Loucy (cell line): ENCODE measurements around the gene HS3ST2.

Source experiments
- H2AFZ ChIP-seq: fragments of 200-600 bp; sonication (generic); 2 replicates; pipeline ENCODE4 v1.6.0; 2016; ENCODE audit warnings: antibody characterized with exemption, mild to moderate bottlenecking, low read length, moderate library complexity
- H3F3A ChIP-seq: fragments of 200-600 bp; 2 replicates; pipeline ENCODE4 v1.6.0; 2016; ENCODE audit warnings: antibody characterized with exemption, low read depth, mild to moderate bottlenecking
- H3K27me3 ChIP-seq: fragments of 200-600 bp; sonication (generic); 2 replicates; pipeline ENCODE4 v1.6.1; 2014; ENCODE audit warnings: low read length, mild to moderate bottlenecking; ENCODE audit not compliant: insufficient read depth, poor library complexity, severe bottlenecking
- H3K36me3 ChIP-seq: fragments of 200-600 bp; sonication (generic); 2 replicates; pipeline ENCODE4 v1.6.1; 2016; ENCODE audit warnings: low read length; ENCODE audit not compliant: insufficient read depth
- H3K4me1 ChIP-seq: fragments of 200-600 bp; sonication (generic); 2 replicates; pipeline ENCODE4 v1.5.1; 2014; ENCODE audit warnings: low read length, mild to moderate bottlenecking; ENCODE audit not compliant: insufficient read depth, poor library complexity, severe bottlenecking
- H3K4me2 ChIP-seq: fragments of 200-600 bp; sonication (generic); 2 replicates; pipeline ENCODE4 v1.6.0; 2014; ENCODE audit warnings: antibody characterized with exemption, low read length, low read depth, mild to moderate bottlenecking; ENCODE audit not compliant: poor library complexity, severe bottlenecking
- H3K4me3 ChIP-seq: fragments of 200-600 bp; sonication (generic); 2 replicates; pipeline ENCODE4 v1.5.1; 2014; ENCODE audit warnings: low read length, mild to moderate bottlenecking, mixed read lengths; ENCODE audit not compliant: poor library complexity, severe bottlenecking
- H3K79me2 ChIP-seq: fragments of 200-600 bp; sonication (generic); 2 replicates; pipeline ENCODE4 v1.6.1; 2014; ENCODE audit warnings: low read length; ENCODE audit not compliant: insufficient read depth
- H3K9ac ChIP-seq: fragments of 200-600 bp; sonication (generic); 2 replicates; pipeline ENCODE4 v1.6.0; 2014; ENCODE audit warnings: mild to moderate bottlenecking, low read depth, low read length, moderate library complexity; ENCODE audit not compliant: poor library complexity, severe bottlenecking
- H3K9me2 ChIP-seq: fragments of 200-600 bp; sonication (generic); replicated peaks from 2 replicates; pipeline ENCODE4 v1.6.1; 2016; ENCODE audit warnings: low read depth, low read length, mixed read lengths
- H3K9me3 ChIP-seq: fragments of 200-600 bp; sonication (generic); 2 replicates; pipeline ENCODE4 v1.6.1; 2014; ENCODE audit warnings: mild to moderate bottlenecking, antibody characterized with exemption, low read length, low read depth; ENCODE audit not compliant: insufficient read depth
- H4K20me1 ChIP-seq: fragments of 200-600 bp; sonication (generic); 2 replicates; pipeline ENCODE4 v1.6.0; 2014; ENCODE audit warnings: antibody characterized with exemption, low read length, mild to moderate bottlenecking; ENCODE audit not compliant: insufficient read depth, poor library complexity, severe bottlenecking
- CTCF ChIP-seq: fragments of 200-600 bp; sonication (generic); conservative IDR thresholded peaks from 2 replicates; pipeline ENCODE4 v1.5.1; 2014; ENCODE audit warnings: mild to moderate bottlenecking, antibody characterized with exemption, low read length
- EZH2phosphoT487 ChIP-seq: fragments of 200-600 bp; IDR thresholded peaks from 2 replicates; pipeline ENCODE4 v1.6.1; 2018; ENCODE audit warnings: antibody characterized with exemption, mild to moderate bottlenecking, moderate library complexity, borderline replicate concordance

The HS3ST2 gene

GRCh38 chr16:22933173-22933572, 119.2 kb downstream of the HS3ST2 start:
- no peaks in the 10 kb centered on the region for H3K4me1 ChIP-seq
- no peaks in the 10 kb centered on the region for H3K27me3 ChIP-seq
- H2AFZ ChIP-seq: no peak overlapping the region
- no peaks in the 10 kb centered on the region for H4K20me1 ChIP-seq
- no peak overlapping the region for H3K4me2 ChIP-seq
- no peak overlapping the region for H3K4me3 ChIP-seq
- H3K9me2 ChIP-seq: no peaks in the 10 kb centered on the region
- H3F3A ChIP-seq: no peaks in the 10 kb centered on the region
- no peak overlapping the region for H3K9ac ChIP-seq
- no peak for TF ChIP-seq CTCF
- TF ChIP-seq EZH2phosphoT487: no peak
- H3K36me3 ChIP-seq: no peaks in the 10 kb centered on the region
- no peaks in the 10 kb centered on the region for H3K9me3 ChIP-seq
- H3K79me2 ChIP-seq: no peaks in the 10 kb centered on the region

- Histone ChIP-seq H3K9me2 (no peaks in the 10 kb centered on the region), H3K4me3 (no peak overlapping the region), H3K4me2 (no peak overlapping the region), H3K9ac (no peak overlapping the region), H4K20me1 (no peaks in the 10 kb centered on the region), H3K27me3 (no peaks in the 10 kb centered on the region), H3F3A (no peaks in the 10 kb centered on the region), H2AFZ (no peak overlapping the region), H3K36me3 (no peaks in the 10 kb centered on the region), H3K9me3 (no peaks in the 10 kb centered on the region), H3K79me2 (no peaks in the 10 kb centered on the region), H3K4me1 (no peaks in the 10 kb centered on the region)
- no peak for TF ChIP-seq CTCF
- no peak for TF ChIP-seq EZH2phosphoT487
These were observed 120.8 kb downstream of the HS3ST2 start for GRCh38 chr16:22934786-22935185.

- H3K27me3 ChIP-seq: no peaks in the 10 kb centered on the region
- no peaks in the 10 kb centered on the region for H3K79me2 ChIP-seq
- H3K9me2 ChIP-seq: no peaks in the 10 kb centered on the region
- H3K9me3 ChIP-seq: no peaks in the 10 kb centered on the region
- no peaks in the 10 kb centered on the region for H3K36me3 ChIP-seq
- H2AFZ ChIP-seq: no peak overlapping the region
- no peaks in the 10 kb centered on the region for H4K20me1 ChIP-seq
- no peak overlapping the region for H3K4me2 ChIP-seq
- no peak overlapping the region for H3K4me3 ChIP-seq
- no peak overlapping the region for H3K9ac ChIP-seq
- TF ChIP-seq CTCF (no peak), EZH2phosphoT487 (no peak)
- no peaks in the 10 kb centered on the region for H3K4me1 ChIP-seq
- no peaks in the 10 kb centered on the region for H3F3A ChIP-seq
These were observed 123.2 kb downstream of the HS3ST2 start for GRCh38 chr16:22937169-22937568.
